ENCODE measurements around the gene GSG1L.
"Not testable (repeated sequence)": the region's sequence is repeated elsewhere in the genome, so short reads cannot be mapped to it uniquely, and the experiment has no call there.

Gene GSG1L

GRCh38 chr16:27747946-27748345 lies 315.6 kb downstream of the GSG1L start:
- TF ChIP-seq ELF4 (IDR thresholded peaks at IDR 0.05) (no peak), LEF1 (IDR thresholded peaks at IDR 0.05; ENCODE audit: borderline replicate concordance) (no peak), FOXK2 (IDR thresholded peaks at IDR 0.05) (no peak), FOXA1 (IDR thresholded peaks at IDR 0.05) (no peak), L3MBTL2 (conservative IDR thresholded peaks at IDR 0.05) (no peak), FOXM1 (IDR thresholded peaks at IDR 0.05; ENCODE audit: borderline replicate concordance) (no peak), SUZ12 (IDR thresholded peaks at IDR 0.05) (no peak), NFRKB (IDR thresholded peaks at IDR 0.05) (no peak), ZNF384 (IDR thresholded peaks at IDR 0.05) (no peak), HDGF (IDR thresholded peaks at IDR 0.05; ENCODE audit: borderline replicate concordance) (no peak), CTBP1 (IDR thresholded peaks at IDR 0.05; ENCODE audit: borderline replicate concordance) (no peak), TARDBP (IDR thresholded peaks at IDR 0.05) (no peak), ARNT (IDR thresholded peaks at IDR 0.05) (no peak), BHLHE40 (IDR thresholded peaks at IDR 0.05; ENCODE audit: borderline replicate concordance) (no peak), SP1 (IDR thresholded peaks at IDR 0.05) (no peak)
- ChIA-PET POLR2A (no interaction called here), CTCF (no interaction called here)

GRCh38 chr16:27746076-27746855 lies 317.2 kb downstream of the GSG1L start:
- no peak for DNase-seq (ENCODE audit: extremely low spot score)
- ChIA-PET POLR2A (no interaction called here), CTCF (no interaction called here)
- TF ChIP-seq SUZ12 (IDR thresholded peaks at IDR 0.05) (no peak), ELF4 (IDR thresholded peaks at IDR 0.05) (no peak), SP1 (IDR thresholded peaks at IDR 0.05) (no peak), FOXK2 (IDR thresholded peaks at IDR 0.05) (no peak)

More at GRCh38 chr16:27747946-27748345, 315.6 kb downstream of the GSG1L start:
- no peak for DNase-seq (ENCODE audit: extremely low spot score)

DNA sequence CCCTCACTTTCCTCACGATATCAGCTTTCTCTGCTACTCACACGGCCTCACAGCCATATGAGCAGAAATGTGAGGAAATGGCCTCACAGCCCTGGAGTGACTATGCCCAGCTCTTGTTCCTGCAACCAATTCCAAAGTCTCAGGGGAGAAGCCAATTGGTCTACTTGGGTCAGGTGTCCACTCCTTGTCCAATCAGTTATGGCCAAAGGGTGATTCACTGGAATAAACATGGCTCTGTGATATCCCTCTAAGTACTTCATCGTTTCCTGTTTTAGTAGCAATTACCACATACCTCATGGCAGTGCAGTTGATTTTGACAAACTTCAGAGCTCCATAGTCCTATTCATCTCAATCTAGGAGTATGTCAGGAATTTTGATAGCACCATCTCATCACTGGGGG lies 318.2 kb downstream of the GSG1L start:
- TF ChIP-seq FOXA1 (IDR thresholded peaks at IDR 0.05) (no peak), L3MBTL2 (conservative IDR thresholded peaks at IDR 0.05) (no peak), SP1 (IDR thresholded peaks at IDR 0.05) (no peak), ARNT (IDR thresholded peaks at IDR 0.05) (no peak), ZNF384 (IDR thresholded peaks at IDR 0.05) (no peak), LEF1 (IDR thresholded peaks at IDR 0.05; ENCODE audit: borderline replicate concordance) (no peak), FOXM1 (IDR thresholded peaks at IDR 0.05; ENCODE audit: borderline replicate concordance) (no peak), ELF4 (IDR thresholded peaks at IDR 0.05) (no peak), BHLHE40 (IDR thresholded peaks at IDR 0.05; ENCODE audit: borderline replicate concordance) (no peak), TARDBP (IDR thresholded peaks at IDR 0.05) (no peak), FOXK2 (IDR thresholded peaks at IDR 0.05) (no peak), HDGF (IDR thresholded peaks at IDR 0.05; ENCODE audit: borderline replicate concordance) (no peak), NFRKB (IDR thresholded peaks at IDR 0.05) (no peak), SUZ12 (IDR thresholded peaks at IDR 0.05) (no peak), CTBP1 (IDR thresholded peaks at IDR 0.05; ENCODE audit: borderline replicate concordance) (no peak)
- TF ChIP-seq, protein P1, sequence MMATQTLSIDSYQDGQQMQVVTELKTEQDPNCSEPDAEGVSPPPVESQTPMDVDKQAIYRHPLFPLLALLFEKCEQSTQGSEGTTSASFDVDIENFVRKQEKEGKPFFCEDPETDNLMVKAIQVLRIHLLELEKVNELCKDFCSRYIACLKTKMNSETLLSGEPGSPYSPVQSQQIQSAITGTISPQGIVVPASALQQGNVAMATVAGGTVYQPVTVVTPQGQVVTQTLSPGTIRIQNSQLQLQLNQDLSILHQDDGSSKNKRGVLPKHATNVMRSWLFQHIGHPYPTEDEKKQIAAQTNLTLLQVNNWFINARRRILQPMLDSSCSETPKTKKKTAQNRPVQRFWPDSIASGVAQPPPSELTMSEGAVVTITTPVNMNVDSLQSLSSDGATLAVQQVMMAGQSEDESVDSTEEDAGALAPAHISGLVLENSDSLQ (IDR thresholded peaks at IDR 0.05): no peak
- DNase-seq (ENCODE audit: extremely low spot score): no peak
- ChIA-PET CTCF (no interaction called here), POLR2A (no interaction called here)

DNA sequence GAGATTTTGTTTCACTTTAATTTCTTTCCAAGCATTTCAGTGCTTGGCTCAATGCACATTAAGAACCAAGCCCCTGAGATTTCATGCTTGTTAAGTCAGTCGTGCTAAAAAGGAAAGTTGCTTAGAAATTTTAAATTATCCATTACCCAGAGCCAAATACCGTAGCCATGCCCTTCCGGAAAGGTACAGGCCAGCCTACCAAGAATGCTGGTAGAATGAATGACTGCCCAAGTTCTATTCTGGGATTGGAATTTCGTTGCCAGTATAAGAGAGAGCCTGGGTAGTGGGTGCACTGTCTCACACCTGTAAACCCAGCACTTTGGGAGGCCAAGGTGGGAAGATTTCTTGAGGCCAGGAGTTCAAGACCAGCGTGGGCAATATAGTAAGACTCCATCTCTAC lies 319.6 kb downstream of the GSG1L start:
- ChIA-PET CTCF (no interaction called here), POLR2A (no interaction called here)
- DNase-seq (ENCODE audit: extremely low spot score): no peak
- no peak for TF ChIP-seq BHLHE40 (IDR thresholded peaks at IDR 0.05; ENCODE audit: borderline replicate concordance)
- no peak for TF ChIP-seq NFRKB (IDR thresholded peaks at IDR 0.05)
- no peak for TF ChIP-seq LEF1 (IDR thresholded peaks at IDR 0.05; ENCODE audit: borderline replicate concordance)
- TF ChIP-seq FOXA1 (IDR thresholded peaks at IDR 0.05): no peak
- no peak for TF ChIP-seq FOXM1 (IDR thresholded peaks at IDR 0.05; ENCODE audit: borderline replicate concordance)
- TF ChIP-seq SUZ12 (IDR thresholded peaks at IDR 0.05): no peak
- TF ChIP-seq L3MBTL2 (conservative IDR thresholded peaks at IDR 0.05): no peak
- no peak for TF ChIP-seq FOXK2 (IDR thresholded peaks at IDR 0.05)
- no peak for TF ChIP-seq ARNT (IDR thresholded peaks at IDR 0.05)
- no peak for TF ChIP-seq SP1 (IDR thresholded peaks at IDR 0.05)
- no peak for TF ChIP-seq TARDBP (IDR thresholded peaks at IDR 0.05)
- no peak for TF ChIP-seq ELF4 (IDR thresholded peaks at IDR 0.05)
- TF ChIP-seq ZNF384 (IDR thresholded peaks at IDR 0.05): no peak
- TF ChIP-seq, protein P1 (IDR thresholded peaks at IDR 0.05): no peak
- no peak for TF ChIP-seq HDGF (IDR thresholded peaks at IDR 0.05; ENCODE audit: borderline replicate concordance)
- no peak for TF ChIP-seq CTBP1 (IDR thresholded peaks at IDR 0.05; ENCODE audit: borderline replicate concordance)

DNA sequence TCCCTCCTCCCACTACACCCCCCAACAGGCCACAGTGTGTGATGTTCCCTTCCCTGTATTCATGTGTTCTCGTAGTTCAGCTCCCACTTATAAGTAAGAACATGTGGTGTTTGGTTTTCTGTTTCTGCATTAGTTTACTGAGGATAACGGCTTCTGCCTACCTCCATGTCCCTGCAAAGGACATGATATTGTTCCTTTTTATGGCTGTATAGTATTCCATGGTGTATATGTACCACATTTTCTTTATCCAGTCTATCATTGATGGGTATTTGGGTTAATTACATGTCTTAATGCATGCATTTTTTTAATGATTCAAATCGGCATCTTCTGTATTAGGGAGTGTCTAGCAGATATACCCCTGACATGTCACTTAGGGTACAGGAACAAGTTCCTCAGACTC lies 320.5 kb downstream of the GSG1L start:
- POLR2A ChIA-PET; DNase-seq (ENCODE audit: extremely low spot score); CTCF ChIA-PET: not testable (repeated sequence)

DNA sequence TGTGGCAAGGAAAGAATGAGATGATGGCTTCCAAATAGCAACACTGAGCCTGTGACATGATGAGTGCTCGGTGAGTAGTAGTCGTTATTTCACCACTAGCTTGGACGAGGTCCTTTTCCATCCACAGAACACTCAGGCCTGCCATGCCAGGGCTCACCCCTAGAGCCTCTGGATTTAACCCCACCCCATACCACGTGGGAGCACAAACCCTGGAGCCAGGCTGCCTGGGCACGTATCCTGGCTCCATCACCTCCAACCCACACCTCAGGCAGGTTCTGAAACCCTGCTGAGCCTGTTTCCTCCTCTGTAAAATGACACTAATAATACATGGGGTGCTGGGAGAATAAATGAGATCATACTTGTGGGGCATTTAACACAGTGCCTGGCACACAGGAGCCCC lies 321.2 kb downstream of the GSG1L start:
- ChIA-PET POLR2A (no interaction called here), CTCF (no interaction called here)
- TF ChIP-seq FOXM1 (IDR thresholded peaks at IDR 0.05; ENCODE audit: borderline replicate concordance): no peak
- TF ChIP-seq, protein P1 (IDR thresholded peaks at IDR 0.05): no peak
- no peak for TF ChIP-seq FOXA1 (IDR thresholded peaks at IDR 0.05)
- no peak for TF ChIP-seq ZNF384 (IDR thresholded peaks at IDR 0.05)
- no peak for TF ChIP-seq L3MBTL2 (conservative IDR thresholded peaks at IDR 0.05)
- no peak for TF ChIP-seq ARNT (IDR thresholded peaks at IDR 0.05)
- TF ChIP-seq HDGF (IDR thresholded peaks at IDR 0.05; ENCODE audit: borderline replicate concordance): no peak
- no peak for TF ChIP-seq SP1 (IDR thresholded peaks at IDR 0.05)
- no peak for TF ChIP-seq LEF1 (IDR thresholded peaks at IDR 0.05; ENCODE audit: borderline replicate concordance)
- TF ChIP-seq FOXK2 (IDR thresholded peaks at IDR 0.05): no peak
- no peak for TF ChIP-seq SUZ12 (IDR thresholded peaks at IDR 0.05)
- no peak for TF ChIP-seq CTBP1 (IDR thresholded peaks at IDR 0.05; ENCODE audit: borderline replicate concordance)
- TF ChIP-seq BHLHE40 (IDR thresholded peaks at IDR 0.05; ENCODE audit: borderline replicate concordance): no peak
- TF ChIP-seq TARDBP (IDR thresholded peaks at IDR 0.05): no peak
- TF ChIP-seq NFRKB (IDR thresholded peaks at IDR 0.05): no peak
- no peak for TF ChIP-seq ELF4 (IDR thresholded peaks at IDR 0.05)
- DNase-seq (ENCODE audit: extremely low spot score): no peak
